Measurements from ENCODE around the gene CYRIA. TPM values are rescaled to one million over a fixed set of nuclear protein-coding genes. Genes with fewer than 3 reads are reported as not detected.

Gene CYRIA
- polyA plus RNA-seq, 1 donor (not counting 4 experiments of a cell fraction or from before 2014, with no cell fraction given): 0.79 TPM

DNA sequence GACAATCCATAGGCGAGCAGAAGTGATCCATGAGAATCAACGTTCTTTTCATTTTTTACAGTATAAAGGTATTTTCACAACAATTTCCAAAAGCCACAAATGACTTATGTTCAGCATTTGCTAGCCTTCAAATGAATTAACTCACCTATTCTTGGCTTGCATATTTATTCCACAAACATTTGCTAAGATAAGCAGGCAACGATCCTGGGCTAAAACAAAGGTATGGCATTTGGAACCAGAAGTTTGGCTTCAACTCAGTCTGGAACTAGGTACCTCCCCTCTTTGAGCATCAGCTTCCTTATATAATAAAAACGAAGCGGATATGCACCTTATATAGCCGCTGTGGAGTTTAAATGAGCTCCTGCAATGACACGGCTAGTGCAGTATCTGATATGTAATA lies 20.5 kb downstream of the CYRIA start:
- Histone ChIP-seq H3K9me3 (ENCODE audit: control insufficient read depth, low read depth, low read length) (no peaks in the 10 kb centered on the region), H3K36me3 (ENCODE audit: control insufficient read depth in 2 of 2, extremely low read depth in 1 of 2, insufficient read depth in 2 of 2, low read length in 2 of 2) (no peaks in the 10 kb centered on the region), H3K79me2 (ENCODE audit: control insufficient read depth, insufficient read depth, low read length) (no peaks in the 10 kb centered on the region), H3K4me3 (ENCODE audit: control insufficient read depth in 2 of 3, extremely low read depth in 1 of 3, insufficient read depth in 2 of 3, low read depth in 1 of 3, low read length in 3 of 3) (no peak overlapping the region), H3K9me1 (ENCODE audit: control insufficient read depth, extremely low read depth, insufficient read depth, low read length) (no peaks in the 10 kb centered on the region), H2AFZ (ENCODE audit: control insufficient read depth, low read length) (no peak overlapping the region), H3K4me2 (ENCODE audit: control insufficient read depth, extremely low read depth, insufficient read depth, low read depth, low read length) (no peak overlapping the region), H3K9ac (ENCODE audit: control insufficient read depth, extremely low read depth, insufficient read depth, low read length) (no peak overlapping the region), H4K20me1 (ENCODE audit: control insufficient read depth, extremely low read depth, insufficient read depth, low read length) (no peaks in the 10 kb centered on the region), H3K27me3 (ENCODE audit: control insufficient read depth, extremely low read depth, insufficient read depth, low read length) (no peaks in the 10 kb centered on the region), H3K4me1 (ENCODE audit: control insufficient read depth, extremely low read depth, insufficient read depth, low read length) (no peaks in the 10 kb centered on the region), H3K27ac (ENCODE audit: control insufficient read depth, insufficient read depth, low read length) (no peak overlapping the region)
- FAIRE-seq (no peak), DNase-seq (ENCODE audit: low read depth, low spot score) (no peak)
- TF ChIP-seq, protein P1, sequence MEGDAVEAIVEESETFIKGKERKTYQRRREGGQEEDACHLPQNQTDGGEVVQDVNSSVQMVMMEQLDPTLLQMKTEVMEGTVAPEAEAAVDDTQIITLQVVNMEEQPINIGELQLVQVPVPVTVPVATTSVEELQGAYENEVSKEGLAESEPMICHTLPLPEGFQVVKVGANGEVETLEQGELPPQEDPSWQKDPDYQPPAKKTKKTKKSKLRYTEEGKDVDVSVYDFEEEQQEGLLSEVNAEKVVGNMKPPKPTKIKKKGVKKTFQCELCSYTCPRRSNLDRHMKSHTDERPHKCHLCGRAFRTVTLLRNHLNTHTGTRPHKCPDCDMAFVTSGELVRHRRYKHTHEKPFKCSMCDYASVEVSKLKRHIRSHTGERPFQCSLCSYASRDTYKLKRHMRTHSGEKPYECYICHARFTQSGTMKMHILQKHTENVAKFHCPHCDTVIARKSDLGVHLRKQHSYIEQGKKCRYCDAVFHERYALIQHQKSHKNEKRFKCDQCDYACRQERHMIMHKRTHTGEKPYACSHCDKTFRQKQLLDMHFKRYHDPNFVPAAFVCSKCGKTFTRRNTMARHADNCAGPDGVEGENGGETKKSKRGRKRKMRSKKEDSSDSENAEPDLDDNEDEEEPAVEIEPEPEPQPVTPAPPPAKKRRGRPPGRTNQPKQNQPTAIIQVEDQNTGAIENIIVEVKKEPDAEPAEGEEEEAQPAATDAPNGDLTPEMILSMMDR (optimal IDR thresholded peaks at IDR 0.05 in 1 of 3, IDR thresholded peaks at IDR 0.05 in 1 of 3, conservative IDR thresholded peaks at IDR 0.05 in 1 of 3; ENCODE audit: extremely low read depth in 1 of 3, insufficient read depth in 2 of 3, low read length in 3 of 3): no peak
- TF ChIP-seq EZH2 (IDR thresholded peaks at IDR 0.05; ENCODE audit: low read length): no peak
- dilution Hi-C loops (cut with MboI; ENCODE audit: extremely low pct_ligation_motif_present, low sequenced_read_pairs): no loop called here

DNA sequence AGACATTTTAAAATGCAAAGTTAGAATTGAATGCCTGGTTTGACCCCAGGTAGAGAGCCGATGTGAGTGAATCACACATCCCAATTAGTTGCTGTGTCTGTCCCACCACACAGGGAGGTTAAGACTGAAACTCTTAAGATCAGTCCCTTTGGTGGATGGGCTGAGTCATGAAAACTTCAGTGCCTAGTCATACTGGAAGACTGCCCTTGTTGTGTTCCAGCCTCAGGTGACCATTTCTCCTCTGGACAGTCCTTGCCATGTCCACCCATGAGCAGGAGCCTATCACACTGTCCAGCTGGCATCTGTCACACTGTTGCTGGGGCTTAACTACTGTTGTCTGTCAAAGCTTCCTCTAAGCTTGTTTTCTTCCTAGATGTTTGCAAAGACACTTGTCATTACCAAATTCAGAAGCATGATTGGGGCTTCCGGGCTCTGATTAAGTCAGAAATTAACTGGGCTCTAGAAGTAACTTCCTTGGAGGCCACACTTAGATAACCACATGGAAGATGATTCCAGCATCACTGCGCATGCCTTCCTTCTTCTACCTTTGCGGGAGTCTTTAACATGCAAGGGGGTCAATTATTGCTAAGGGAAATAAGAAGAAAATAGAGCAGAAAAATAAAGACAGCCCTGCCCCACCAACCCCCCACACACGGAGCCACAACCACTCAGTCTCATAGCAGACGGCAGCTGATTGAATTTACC lies 21.3 kb downstream of the CYRIA start:
- Histone ChIP-seq H3K36me3 (ENCODE audit: control insufficient read depth in 2 of 2, extremely low read depth in 1 of 2, insufficient read depth in 2 of 2, low read length in 2 of 2) (no peaks in the 10 kb centered on the region), H3K9ac (ENCODE audit: control insufficient read depth, extremely low read depth, insufficient read depth, low read length) (no peak overlapping the region), H3K9me1 (ENCODE audit: control insufficient read depth, extremely low read depth, insufficient read depth, low read length) (no peaks in the 10 kb centered on the region), H3K9me3 (ENCODE audit: control insufficient read depth, low read depth, low read length) (no peaks in the 10 kb centered on the region), H2AFZ (ENCODE audit: control insufficient read depth, low read length) (no peak overlapping the region), H3K4me2 (ENCODE audit: control insufficient read depth, extremely low read depth, insufficient read depth, low read depth, low read length) (no peak overlapping the region), H3K27me3 (ENCODE audit: control insufficient read depth, extremely low read depth, insufficient read depth, low read length) (no peaks in the 10 kb centered on the region), H3K4me3 (ENCODE audit: control insufficient read depth in 2 of 3, extremely low read depth in 1 of 3, insufficient read depth in 2 of 3, low read depth in 1 of 3, low read length in 3 of 3) (no peak overlapping the region), H3K4me1 (ENCODE audit: control insufficient read depth, extremely low read depth, insufficient read depth, low read length) (no peaks in the 10 kb centered on the region), H3K27ac (ENCODE audit: control insufficient read depth, insufficient read depth, low read length) (no peak overlapping the region), H3K79me2 (ENCODE audit: control insufficient read depth, insufficient read depth, low read length) (no peaks in the 10 kb centered on the region), H4K20me1 (ENCODE audit: control insufficient read depth, extremely low read depth, insufficient read depth, low read length) (no peaks in the 10 kb centered on the region)
- dilution Hi-C loops (cut with MboI; ENCODE audit: extremely low pct_ligation_motif_present, low sequenced_read_pairs): loop anchor here (5.0 kb wide), 1 partner anchor 98 kb away; no protein-coding TSS in a partner anchor
- TF ChIP-seq, protein P1 (optimal IDR thresholded peaks at IDR 0.05 in 1 of 3, IDR thresholded peaks at IDR 0.05 in 1 of 3, conservative IDR thresholded peaks at IDR 0.05 in 1 of 3; ENCODE audit: extremely low read depth in 1 of 3, insufficient read depth in 2 of 3, low read length in 3 of 3): no peak
- no peak for TF ChIP-seq EZH2 (IDR thresholded peaks at IDR 0.05; ENCODE audit: low read length)
- DNase-seq (ENCODE audit: low read depth, low spot score) (no peak), FAIRE-seq (no peak)
